NCI-H82 (cell line): Measurements from ENCODE around the gene MPV17L.
"Not testable (repeated sequence)": the region's sequence is repeated elsewhere in the genome, so short reads cannot be mapped to it uniquely, and the experiment has no call there.

Source experiments
- DNase-seq: peaks from one replicate; lab custom pipeline; 2025; lab: John Stamatoyannopoulos, UW

Gene MPV17L

DNA sequence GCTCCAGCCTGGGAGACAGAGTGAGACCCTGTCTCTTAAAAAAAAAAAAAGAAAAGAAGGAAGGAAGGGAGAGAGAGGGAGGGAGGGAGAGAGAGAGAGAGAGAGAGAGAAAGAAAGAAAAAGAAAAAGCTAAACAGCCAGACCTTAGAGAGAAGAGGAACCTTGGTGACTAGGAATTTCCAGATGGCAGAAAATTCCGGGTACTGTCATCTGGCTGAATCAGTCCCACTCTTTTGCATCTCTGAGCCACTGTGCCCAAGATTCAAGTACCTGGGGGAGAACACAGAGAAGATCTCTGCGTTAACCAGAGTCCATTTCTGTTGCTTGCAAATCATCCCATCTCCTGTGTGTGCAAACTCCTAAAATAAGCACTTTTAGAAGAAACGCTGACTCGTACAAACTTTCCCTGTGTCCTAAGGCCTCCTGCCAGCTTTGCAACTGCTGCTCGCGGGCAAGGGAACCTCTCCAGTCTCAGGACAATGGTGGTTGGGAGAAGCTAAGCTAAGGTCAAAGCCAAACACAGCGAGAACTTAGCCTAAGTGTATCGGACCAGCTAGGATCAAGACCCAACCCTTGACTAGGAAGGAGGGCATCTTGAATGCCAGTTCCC, 56.8 kb downstream of the MPV17L start:
- DNase-seq: no peak

DNA sequence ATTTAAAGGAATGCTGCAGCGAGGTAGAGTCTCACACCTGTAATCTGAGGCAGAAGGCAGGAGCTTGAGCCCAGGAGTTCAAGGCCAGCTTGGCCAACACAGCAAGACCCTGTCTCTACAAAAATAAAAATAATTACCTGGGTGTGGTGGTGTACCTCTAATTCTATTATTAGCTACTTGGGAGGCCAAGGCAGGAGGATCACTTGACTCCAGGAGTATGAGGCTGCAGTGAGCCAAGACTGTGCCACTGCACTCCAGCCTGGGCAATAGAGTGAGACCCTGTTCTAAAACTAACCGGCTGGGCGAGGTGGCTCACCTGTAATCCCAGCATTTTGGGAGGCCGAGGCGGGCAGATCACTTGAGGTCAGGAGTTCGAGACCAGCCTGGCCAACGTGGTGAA, 57.7 kb downstream of the MPV17L start:
- not testable (repeated sequence) for DNase-seq

DNA sequence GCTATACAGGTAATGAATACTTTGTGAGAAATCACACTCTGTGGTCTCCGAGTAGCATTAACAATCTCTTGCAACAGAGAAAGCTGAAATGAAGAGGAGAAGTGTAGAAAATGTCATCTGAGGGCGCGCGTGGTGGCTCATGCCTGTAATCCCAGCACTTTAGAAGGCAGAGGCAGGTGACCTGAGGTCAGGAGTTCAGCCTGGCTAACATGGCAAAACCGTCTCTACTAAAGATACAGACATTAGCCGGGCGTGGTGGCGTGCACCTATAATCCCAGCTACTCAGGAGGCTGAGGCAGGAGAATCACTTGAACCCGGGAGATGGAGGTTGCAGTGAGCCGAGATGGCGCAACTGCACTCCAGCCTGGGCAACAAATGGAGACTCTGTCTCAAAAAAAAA, 59.4 kb downstream of the MPV17L start:
- peak; percentile 25 for DNase-seq

DNA sequence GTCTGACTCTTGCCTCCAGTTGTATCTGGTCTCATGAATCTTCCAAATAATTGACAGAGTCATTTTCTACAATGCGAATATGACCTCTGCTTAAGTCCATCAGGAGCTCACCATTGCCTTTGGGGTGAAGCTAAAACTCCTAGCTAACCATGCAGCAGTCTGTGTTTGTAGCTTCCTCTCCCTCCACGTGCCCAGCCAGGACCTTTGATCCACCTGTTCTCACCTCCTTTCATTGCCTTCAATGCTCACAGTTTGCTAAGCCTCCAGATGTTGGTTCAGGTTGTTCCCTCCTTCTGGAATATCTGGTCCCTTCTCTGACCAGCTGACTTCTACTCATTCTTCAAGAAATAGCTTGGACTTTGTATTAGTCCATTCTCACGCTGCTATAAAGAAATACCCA, 61.8 kb downstream of the MPV17L start:
- DNase-seq: no peak

GRCh38 chr16:15457958-15458357, 62.4 kb downstream of the MPV17L start:
- peak; percentile 9 for DNase-seq

DNA sequence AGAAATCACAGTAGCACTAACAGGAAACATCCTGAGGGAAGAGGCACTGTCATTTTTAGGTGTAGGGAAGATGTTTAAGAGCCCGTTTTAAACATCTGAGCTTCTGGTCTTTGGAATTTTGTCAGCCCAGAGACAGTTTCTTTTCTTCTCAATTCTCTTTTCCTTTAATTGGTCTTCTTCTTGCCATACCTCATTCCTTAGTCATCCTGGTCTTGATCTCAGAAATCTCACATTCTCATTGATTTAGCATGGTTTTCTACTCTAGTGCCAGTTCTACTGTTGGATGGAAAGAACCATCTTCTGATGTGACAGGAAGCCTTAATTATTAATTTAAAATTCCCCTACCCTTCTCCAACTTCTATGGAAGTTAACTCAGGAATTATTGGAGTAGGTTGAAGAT, 64.2 kb downstream of the MPV17L start:
- no peak for DNase-seq

- no peak for DNase-seq
Observed at GRCh38 chr16:15460601-15461000, 65.0 kb downstream of the MPV17L start.

DNA sequence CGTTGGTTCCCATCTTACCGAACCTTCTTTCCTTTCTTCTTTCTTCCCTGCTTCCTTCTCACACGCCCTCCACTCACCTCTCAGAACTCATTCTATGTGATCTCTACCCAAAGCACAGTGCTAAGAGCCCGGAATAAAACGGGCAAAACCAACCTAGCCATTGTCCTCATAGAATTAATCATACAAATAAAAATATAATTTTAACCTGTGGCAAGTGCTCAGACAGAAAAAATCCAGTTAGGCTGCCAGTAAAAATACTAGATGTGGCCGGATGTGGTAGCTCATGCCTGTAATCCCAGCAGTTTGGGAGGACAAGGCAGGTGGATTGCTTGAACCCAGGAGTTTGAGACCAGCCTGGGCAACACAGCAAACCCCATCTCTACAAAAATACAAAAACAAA, 65.8 kb downstream of the MPV17L start:
- no peak for DNase-seq
